ENCODE measurements around the gene ZIC4.

DNA sequence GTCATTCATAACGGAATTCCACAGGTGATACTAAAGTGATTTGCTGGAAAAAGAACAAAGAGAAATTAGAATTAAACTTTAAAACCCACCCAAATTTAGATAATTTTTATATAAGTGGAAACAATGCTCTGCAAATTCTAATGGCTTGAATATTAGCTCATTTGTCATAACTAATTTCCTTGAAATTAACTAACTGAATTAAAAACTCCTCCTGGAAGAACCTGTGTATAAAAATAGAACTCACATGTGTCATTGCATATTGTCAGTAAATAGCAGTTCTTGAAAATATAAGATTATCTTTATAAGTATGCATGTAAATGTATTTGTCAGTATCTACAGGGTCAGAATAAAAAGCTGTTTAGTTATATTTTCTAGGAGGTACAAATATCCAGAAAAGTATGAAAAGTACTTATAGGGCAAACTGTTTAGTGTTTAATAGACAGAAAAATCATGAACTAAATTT lies 19.1 kb upstream of the ZIC4 start:
- TF ChIP-seq CREB1 (CRISPR knock-in tag; IDR thresholded peaks at IDR 0.05; ENCODE audit: low read depth), result no peak
- TF ChIP-seq, protein P1, sequence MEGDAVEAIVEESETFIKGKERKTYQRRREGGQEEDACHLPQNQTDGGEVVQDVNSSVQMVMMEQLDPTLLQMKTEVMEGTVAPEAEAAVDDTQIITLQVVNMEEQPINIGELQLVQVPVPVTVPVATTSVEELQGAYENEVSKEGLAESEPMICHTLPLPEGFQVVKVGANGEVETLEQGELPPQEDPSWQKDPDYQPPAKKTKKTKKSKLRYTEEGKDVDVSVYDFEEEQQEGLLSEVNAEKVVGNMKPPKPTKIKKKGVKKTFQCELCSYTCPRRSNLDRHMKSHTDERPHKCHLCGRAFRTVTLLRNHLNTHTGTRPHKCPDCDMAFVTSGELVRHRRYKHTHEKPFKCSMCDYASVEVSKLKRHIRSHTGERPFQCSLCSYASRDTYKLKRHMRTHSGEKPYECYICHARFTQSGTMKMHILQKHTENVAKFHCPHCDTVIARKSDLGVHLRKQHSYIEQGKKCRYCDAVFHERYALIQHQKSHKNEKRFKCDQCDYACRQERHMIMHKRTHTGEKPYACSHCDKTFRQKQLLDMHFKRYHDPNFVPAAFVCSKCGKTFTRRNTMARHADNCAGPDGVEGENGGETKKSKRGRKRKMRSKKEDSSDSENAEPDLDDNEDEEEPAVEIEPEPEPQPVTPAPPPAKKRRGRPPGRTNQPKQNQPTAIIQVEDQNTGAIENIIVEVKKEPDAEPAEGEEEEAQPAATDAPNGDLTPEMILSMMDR (conservative IDR thresholded peaks at IDR 0.05; ENCODE audit: low read depth in 2 of 2), result no peak
- no peak for TF ChIP-seq EZH2phosphoT487 (IDR thresholded peaks at IDR 0.05; ENCODE audit: unreplicated experiment)
- no peak for TF ChIP-seq NANOG (IDR thresholded peaks at IDR 0.05; ENCODE audit: borderline replicate concordance)

Measured in GM23338 (cell line).